ENCODE data around the gene CAPN10. TPM values are rescaled to one million over a fixed set of nuclear protein-coding genes. Genes with fewer than 3 reads are reported as not detected.

Gene CAPN10
- total RNA-seq, 1 donor from 2014 or later, result 27.8 TPM

- no peak for TF ChIP-seq CTCF (IDR thresholded peaks at IDR 0.05)
- Histone ChIP-seq H3K27me3 (no peaks in the 10 kb centered on the region), H3K36me3 (no peaks in the 10 kb centered on the region), H3K4me1 (no peaks in the 10 kb centered on the region), H3K27ac (no peak overlapping the region), H3K4me3 (no peak overlapping the region), H3K9me3 (no peaks in the 10 kb centered on the region)
- intact Hi-C loops (cut with DNase I), result no loop called here
- no peak for DNase-seq (ENCODE audit: low spot score in 2 of 2)
These were observed 60.5 kb downstream of the CAPN10 start for GRCh38 chr2:240646900-240647502.

DNA sequence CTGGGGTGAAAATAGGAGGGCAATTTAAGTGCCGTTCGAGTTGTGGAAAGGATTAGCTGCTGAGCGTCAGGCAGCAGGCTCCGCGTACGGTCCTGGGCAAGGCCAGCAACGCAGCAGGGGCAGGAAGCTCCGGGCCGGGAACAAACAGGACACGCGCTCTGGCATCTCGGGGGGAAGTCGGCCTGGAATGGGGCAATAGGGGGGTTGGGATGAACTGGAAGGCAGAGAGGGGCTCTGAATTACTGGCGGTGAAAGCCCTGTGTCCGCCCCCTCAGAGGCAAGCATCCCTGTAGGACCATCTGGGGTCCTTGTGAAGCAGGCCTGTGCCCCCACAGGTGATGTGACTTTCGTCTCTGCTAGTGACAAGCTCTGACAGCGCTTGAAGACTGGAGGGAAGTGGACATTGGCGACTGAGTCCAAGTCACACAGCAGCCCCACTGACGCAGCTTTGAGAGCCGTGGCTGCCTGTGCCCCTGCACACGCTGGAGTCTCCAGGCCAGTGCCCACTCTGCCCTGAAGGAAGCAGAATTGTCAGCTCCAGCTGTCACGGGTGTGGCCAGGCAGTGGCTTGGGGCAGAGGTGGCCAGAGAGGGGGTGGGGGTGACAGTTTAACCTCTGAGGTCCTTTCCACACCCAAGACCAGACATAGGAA lies 61.1 kb downstream of the CAPN10 start:
- Histone ChIP-seq H3K9me3 (no peaks in the 10 kb centered on the region), H3K4me3 (no peak overlapping the region), H3K27ac (no peak overlapping the region), H3K27me3 (no peaks in the 10 kb centered on the region), H3K4me1 (no peaks in the 10 kb centered on the region), H3K36me3 (no peaks in the 10 kb centered on the region)
- intact Hi-C loops (cut with DNase I), result no loop called here
- DNase-seq (ENCODE audit: low spot score in 2 of 2), result no peak
- TF ChIP-seq CTCF (IDR thresholded peaks at IDR 0.05), result no peak

GRCh38 chr2:240648155-240648649 lies 61.7 kb downstream of the CAPN10 start:
- Histone ChIP-seq H3K27me3 (no peaks in the 10 kb centered on the region), H3K36me3 (no peaks in the 10 kb centered on the region), H3K4me1 (no peaks in the 10 kb centered on the region), H3K9me3 (no peaks in the 10 kb centered on the region), H3K27ac (no peak overlapping the region), H3K4me3 (no peak overlapping the region)
- intact Hi-C loops (cut with DNase I), result no loop called here
- TF ChIP-seq CTCF (IDR thresholded peaks at IDR 0.05), result no peak
- no peak for DNase-seq (ENCODE audit: low spot score in 2 of 2)

Other genes starting within 250 kb of the CAPN10 start
- 123 TPM for gene GPC1, start 151.1 kb upstream of the CAPN10 start, total RNA-seq
- 14.4 TPM for gene ANKMY1, start 28.7 kb upstream of the CAPN10 start, total RNA-seq
- 72.3 TPM for gene DUSP28, start 26.4 kb upstream of the CAPN10 start, total RNA-seq
- 196 TPM for gene RNPEPL1, start 18.2 kb upstream of the CAPN10 start, total RNA-seq
- not detected for gene GPR35, start 38.7 kb downstream of the CAPN10 start, total RNA-seq
- not detected for gene AQP12B, start 96.2 kb downstream of the CAPN10 start, total RNA-seq
- gene AQP12A, start 105.1 kb downstream of the CAPN10 start, total RNA-seq, result not detected
- gene KIF1A, start 233.5 kb downstream of the CAPN10 start, total RNA-seq, result 0.11 TPM